Fibroblast of upper back skin (primary cell): ENCODE measurements around the gene PPM1H.
"Not testable (repeated sequence)": the region's sequence is repeated elsewhere in the genome, so short reads cannot be mapped to it uniquely, and the experiment has no call there.

Experiments used
- DNase-seq: peaks from one replicate; pipeline ENCODE4 v3.0.0-alpha.2; 2013

The PPM1H gene

GRCh38 chr12:62907561-62907960, 27.4 kb downstream of the PPM1H start:
- DNase-seq, result no peak

- DNase-seq, result no peak
These were observed 27.9 kb downstream of the PPM1H start for GRCh38 chr12:62907078-62907477.

- DNase-seq, result no peak
These were observed 31.8 kb downstream of the PPM1H start for GRCh38 chr12:62903151-62903550.

GRCh38 chr12:62900686-62901272, 34.2 kb downstream of the PPM1H start:
- DNase-seq, result no peak

GRCh38 chr12:62899568-62900390, 35.2 kb downstream of the PPM1H start:
- DNase-seq, result no peak

GRCh38 chr12:62898526-62898925, 36.4 kb downstream of the PPM1H start:
- no peak for DNase-seq

GRCh38 chr12:62895351-62895877, 39.5 kb downstream of the PPM1H start:
- DNase-seq, result no peak

GRCh38 chr12:62893276-62893675, 41.7 kb downstream of the PPM1H start:
- DNase-seq, result no peak

- no peak for DNase-seq
These were observed 43.0 kb downstream of the PPM1H start for GRCh38 chr12:62891805-62892549.

GRCh38 chr12:62888454-62889110, 46.4 kb downstream of the PPM1H start:
- no peak for DNase-seq

- DNase-seq, result no peak
These were observed 48.2 kb downstream of the PPM1H start for GRCh38 chr12:62886796-62887195.

GRCh38 chr12:62885242-62885641, 49.7 kb downstream of the PPM1H start:
- DNase-seq, result no peak

GRCh38 chr12:62884832-62885231, 50.1 kb downstream of the PPM1H start:
- not testable (repeated sequence) for DNase-seq

- no peak for DNase-seq
These were observed 52.3 kb downstream of the PPM1H start for GRCh38 chr12:62882696-62883095.

- no peak for DNase-seq
These were observed 52.8 kb downstream of the PPM1H start for GRCh38 chr12:62882140-62882539.

- no peak for DNase-seq
These were observed 55.3 kb downstream of the PPM1H start for GRCh38 chr12:62879691-62880090.

GRCh38 chr12:62879228-62879627, 55.7 kb downstream of the PPM1H start:
- DNase-seq, result not testable (repeated sequence)

GRCh38 chr12:62878211-62878610, 56.7 kb downstream of the PPM1H start:
- no peak for DNase-seq

GRCh38 chr12:62876938-62877548, 57.9 kb downstream of the PPM1H start:
- DNase-seq, result no peak

- DNase-seq, result no peak
These were observed 61.0 kb downstream of the PPM1H start for GRCh38 chr12:62873826-62874448.

- DNase-seq, result no peak
These were observed 61.7 kb downstream of the PPM1H start for GRCh38 chr12:62873116-62873825.
